Calu3 (cell line): ENCODE measurements around the gene SCFD2. TPM values are rescaled to one million over a fixed set of nuclear protein-coding genes. Genes with fewer than 3 reads are reported as not detected.

Experiments used
- BruUV-seq: library from RNA; stranded (reverse); fragments of 400-500 nt; replicated peaks from 2 replicates; lab custom pipeline; 2021; lab: Mats Ljungman, UMichigan
- CTCF ChIA-PET: fragments of 300-600 bp; sonication (Branson Sonifier 250); formaldehyde crosslinking; loops from one replicate; lab custom pipeline; 2022; ENCODE audit warnings: antibody characterized with exemption; lab: Charles Lee
- DNase-seq: peaks from one replicate; pipeline ENCODE4 v3.0.0; 2022
- H3K27ac Mint-ChIP-seq: one replicate; pipeline ENCODE4 v1.8.0; 2022; ENCODE audit warnings: mixed read lengths; ENCODE audit not compliant: unreplicated experiment
- H3K27me3 Mint-ChIP-seq: one replicate; pipeline ENCODE4 v1.8.0; 2022; ENCODE audit warnings: mixed read lengths; ENCODE audit not compliant: unreplicated experiment
- H3K36me3 Mint-ChIP-seq: one replicate; pipeline ENCODE4 v1.8.0; 2022; ENCODE audit warnings: mild to moderate bottlenecking, moderate library complexity, mixed read lengths; ENCODE audit not compliant: insufficient read depth, unreplicated experiment
- H3K4me1 Mint-ChIP-seq: one replicate; pipeline ENCODE4 v1.8.0; 2022; ENCODE audit warnings: mild to moderate bottlenecking, low read depth, mixed read lengths; ENCODE audit not compliant: unreplicated experiment
- H3K4me3 Mint-ChIP-seq: one replicate; pipeline ENCODE4 v1.8.0; 2022; ENCODE audit warnings: mild to moderate bottlenecking, low read depth, moderate library complexity, mixed read lengths; ENCODE audit not compliant: unreplicated experiment
- H3K9me3 Mint-ChIP-seq: one replicate; pipeline ENCODE4 v1.8.0; 2022; ENCODE audit warnings: low read depth, mixed read lengths; ENCODE audit not compliant: unreplicated experiment
- intact Hi-C: fragments of 100-400 bp; cut with micrococcal nuclease; formaldehyde crosslinking; loops from one replicate; pipeline ENCODE4 v1.10.0; 2022; ENCODE audit not compliant: unreplicated experiment
- total RNA-seq: library from RNA; stranded (reverse); gene quantifications from 2 replicates; pipeline ENCODE4 v1.2.3, GENCODE V29; 2022
- TF ChIP-seq, protein P1 (sequence below): fragments of 200-600 bp; IDR thresholded peaks from one replicate; pipeline ENCODE4 v1.8.0; 2022; ENCODE audit warnings: antibody characterized with exemption; ENCODE audit not compliant: unreplicated experiment

SCFD2 gene
- total RNA-seq, 1 experiment from 2014 or later = 16.7 TPM

DNA sequence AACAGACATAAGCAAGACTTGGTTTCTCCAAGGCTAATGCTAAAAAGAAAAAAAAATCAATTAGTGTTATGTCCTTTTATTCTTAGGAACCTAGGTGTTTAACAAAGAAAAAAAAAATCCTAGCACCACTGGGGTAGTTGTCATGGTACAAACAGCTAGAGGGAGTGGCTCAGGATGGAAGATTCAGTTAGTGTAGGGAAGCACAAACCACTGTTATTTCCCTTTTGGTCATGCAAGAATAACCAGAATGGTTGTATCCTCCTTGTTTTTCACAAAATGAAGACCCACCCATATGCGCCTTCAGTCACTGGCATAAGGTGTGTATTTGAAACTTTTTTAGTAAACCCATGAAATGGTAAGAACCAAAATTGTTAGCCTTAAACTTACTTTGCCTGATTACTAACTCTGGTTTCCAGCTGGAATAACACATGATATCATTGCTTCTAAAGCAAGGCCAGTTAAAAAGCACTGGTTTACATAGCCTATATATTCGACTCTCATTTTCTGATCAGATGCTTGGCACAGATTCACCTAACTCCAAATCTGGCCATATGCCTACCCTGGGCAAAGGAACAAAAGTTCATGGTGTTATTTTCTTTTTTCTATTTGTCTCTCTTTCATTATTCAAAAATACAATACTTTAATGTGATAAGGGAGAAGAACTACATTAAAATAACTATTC lies 132.6 kb downstream of the SCFD2 start:
- CTCF ChIA-PET = no interaction called here
- no peak for DNase-seq
- intact Hi-C loops = no loop called here
- no peaks in the 10 kb centered on the region for H3K36me3 Mint-ChIP-seq
- no peak overlapping the region for H3K27ac Mint-ChIP-seq
- no TSS peak for BruUV-seq
- H3K9me3 Mint-ChIP-seq = no peaks in the 10 kb centered on the region
- no peaks in the 10 kb centered on the region for H3K4me1 Mint-ChIP-seq
- TF ChIP-seq, protein P1, sequence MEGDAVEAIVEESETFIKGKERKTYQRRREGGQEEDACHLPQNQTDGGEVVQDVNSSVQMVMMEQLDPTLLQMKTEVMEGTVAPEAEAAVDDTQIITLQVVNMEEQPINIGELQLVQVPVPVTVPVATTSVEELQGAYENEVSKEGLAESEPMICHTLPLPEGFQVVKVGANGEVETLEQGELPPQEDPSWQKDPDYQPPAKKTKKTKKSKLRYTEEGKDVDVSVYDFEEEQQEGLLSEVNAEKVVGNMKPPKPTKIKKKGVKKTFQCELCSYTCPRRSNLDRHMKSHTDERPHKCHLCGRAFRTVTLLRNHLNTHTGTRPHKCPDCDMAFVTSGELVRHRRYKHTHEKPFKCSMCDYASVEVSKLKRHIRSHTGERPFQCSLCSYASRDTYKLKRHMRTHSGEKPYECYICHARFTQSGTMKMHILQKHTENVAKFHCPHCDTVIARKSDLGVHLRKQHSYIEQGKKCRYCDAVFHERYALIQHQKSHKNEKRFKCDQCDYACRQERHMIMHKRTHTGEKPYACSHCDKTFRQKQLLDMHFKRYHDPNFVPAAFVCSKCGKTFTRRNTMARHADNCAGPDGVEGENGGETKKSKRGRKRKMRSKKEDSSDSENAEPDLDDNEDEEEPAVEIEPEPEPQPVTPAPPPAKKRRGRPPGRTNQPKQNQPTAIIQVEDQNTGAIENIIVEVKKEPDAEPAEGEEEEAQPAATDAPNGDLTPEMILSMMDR = no peak
- H3K27me3 Mint-ChIP-seq = no peaks in the 10 kb centered on the region
- H3K4me3 Mint-ChIP-seq = no peak overlapping the region

DNA sequence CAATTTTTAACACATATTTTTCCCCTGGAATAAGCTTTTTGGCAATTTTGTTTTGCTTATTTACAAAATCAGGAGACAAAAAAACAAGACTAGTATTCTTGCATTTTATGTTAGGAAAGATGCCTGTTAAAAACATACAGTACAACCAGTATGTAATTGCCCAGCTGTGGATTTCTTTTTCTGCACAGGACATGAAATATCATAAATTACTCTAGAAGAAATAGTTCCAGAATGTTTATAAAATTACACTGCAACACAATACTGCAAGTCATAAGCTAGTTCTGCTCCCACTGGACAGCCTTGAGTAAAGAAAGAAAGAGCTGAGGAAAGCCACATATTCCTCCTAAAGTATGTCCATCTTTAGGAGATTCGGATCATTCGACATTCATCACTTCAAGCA lies 133.5 kb downstream of the SCFD2 start:
- Mint-ChIP-seq H3K36me3 (no peaks in the 10 kb centered on the region), H3K9me3 (no peaks in the 10 kb centered on the region), H3K27ac (no peak overlapping the region), H3K27me3 (no peaks in the 10 kb centered on the region), H3K4me3 (no peak overlapping the region), H3K4me1 (no peaks in the 10 kb centered on the region)
- intact Hi-C loops = no loop called here
- no TSS peak for BruUV-seq
- DNase-seq = no peak
- CTCF ChIA-PET = no interaction called here
- TF ChIP-seq, protein P1 = no peak

DNA sequence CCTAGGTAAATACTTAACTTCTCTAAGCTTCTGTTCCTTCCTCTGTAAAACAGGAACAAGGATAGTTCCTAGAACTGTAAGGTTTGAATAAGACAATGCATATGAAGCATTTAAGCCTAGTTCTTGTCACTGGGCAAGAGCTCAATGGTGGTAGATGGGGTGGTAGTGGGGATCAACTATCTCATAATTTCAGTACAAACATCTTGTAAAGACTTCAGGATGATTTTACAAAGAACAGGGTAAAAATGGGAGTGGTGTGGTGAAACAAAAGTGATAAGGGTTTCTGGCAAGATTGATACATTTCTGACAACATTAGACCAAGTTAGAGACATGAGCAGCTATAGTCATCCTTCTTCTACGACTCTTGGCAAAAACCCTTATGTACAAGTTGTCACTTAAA lies 137.8 kb downstream of the SCFD2 start:
- Mint-ChIP-seq H3K9me3 (no peaks in the 10 kb centered on the region), H3K4me1 (no peaks in the 10 kb centered on the region), H3K36me3 (no peaks in the 10 kb centered on the region), H3K27me3 (no peaks in the 10 kb centered on the region), H3K4me3 (no peak overlapping the region), H3K27ac (no peak overlapping the region)
- no TSS peak for BruUV-seq
- CTCF ChIA-PET = no interaction called here
- TF ChIP-seq, protein P1 = no peak
- no peak for DNase-seq
- intact Hi-C loops = no loop called here

DNA sequence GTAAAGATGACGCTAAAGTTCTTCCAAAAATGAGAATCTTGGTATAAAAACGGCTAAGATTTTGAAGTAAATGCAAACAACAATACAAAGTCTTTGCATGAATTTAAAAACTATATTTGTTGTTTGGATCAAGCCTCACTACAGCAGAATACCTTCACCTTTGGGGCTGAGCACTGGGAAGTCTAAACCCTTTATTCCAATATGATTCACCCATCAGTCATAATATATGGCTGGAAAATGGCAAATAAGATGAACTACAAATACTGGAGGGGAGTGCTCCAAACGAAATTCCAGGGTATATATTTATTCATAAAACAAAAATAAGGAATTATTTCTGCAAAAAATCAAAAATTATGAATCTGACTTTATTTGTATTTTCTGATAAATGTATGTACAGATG lies 138.4 kb downstream of the SCFD2 start:
- H3K27me3 Mint-ChIP-seq = no peaks in the 10 kb centered on the region
- TF ChIP-seq, protein P1 = no peak
- DNase-seq = no peak
- H3K27ac Mint-ChIP-seq = no peak overlapping the region
- intact Hi-C loops = no loop called here
- CTCF ChIA-PET = no interaction called here
- H3K9me3 Mint-ChIP-seq = no peaks in the 10 kb centered on the region
- no peaks in the 10 kb centered on the region for H3K4me1 Mint-ChIP-seq
- H3K36me3 Mint-ChIP-seq = no peaks in the 10 kb centered on the region
- no peak overlapping the region for H3K4me3 Mint-ChIP-seq
- BruUV-seq = no TSS peak
